ENCODE measurements around the gene LRP1B.

LRP1B gene

GRCh38 chr2:141767051-141767450, 363.8 kb downstream of the LRP1B start:
- no peak for DNase-seq (ENCODE audit: low spot score)

GRCh38 chr2:141766225-141766624, 364.6 kb downstream of the LRP1B start:
- DNase-seq (ENCODE audit: low spot score): no peak

- DNase-seq (ENCODE audit: low spot score): no peak
Measured at GRCh38 chr2:141748616-141749015, 382.2 kb downstream of the LRP1B start.

- DNase-seq (ENCODE audit: low spot score): no peak
Measured at GRCh38 chr2:141741652-141742051, 389.2 kb downstream of the LRP1B start.

GRCh38 chr2:141737492-141738255, 393.1 kb downstream of the LRP1B start:
- no peak for DNase-seq (ENCODE audit: low spot score)

GRCh38 chr2:141736466-141736865, 394.4 kb downstream of the LRP1B start:
- DNase-seq (ENCODE audit: low spot score): no peak

- DNase-seq (ENCODE audit: low spot score): no peak
Measured at GRCh38 chr2:141728886-141729285, 401.9 kb downstream of the LRP1B start.

GRCh38 chr2:141728142-141728541, 402.7 kb downstream of the LRP1B start:
- no peak for DNase-seq (ENCODE audit: low spot score)

- no peak for DNase-seq (ENCODE audit: low spot score)
Measured at GRCh38 chr2:141724426-141724825, 406.4 kb downstream of the LRP1B start.

- no peak for DNase-seq (ENCODE audit: low spot score)
Measured at GRCh38 chr2:141723814-141724213, 407.0 kb downstream of the LRP1B start.

- no peak for DNase-seq (ENCODE audit: low spot score)
Measured at GRCh38 chr2:141720476-141720875, 410.3 kb downstream of the LRP1B start.

- no peak for DNase-seq (ENCODE audit: low spot score)
Measured at GRCh38 chr2:141714496-141714895, 416.3 kb downstream of the LRP1B start.

GRCh38 chr2:141711627-141712026, 419.2 kb downstream of the LRP1B start:
- DNase-seq (ENCODE audit: low spot score): no peak

GRCh38 chr2:141710589-141711239, 420.1 kb downstream of the LRP1B start:
- DNase-seq (ENCODE audit: low spot score): no peak

GRCh38 chr2:141709756-141710155, 421.1 kb downstream of the LRP1B start:
- DNase-seq (ENCODE audit: low spot score): no peak

GRCh38 chr2:141707486-141707885, 423.3 kb downstream of the LRP1B start:
- no peak for DNase-seq (ENCODE audit: low spot score)

GRCh38 chr2:141704541-141704940, 426.3 kb downstream of the LRP1B start:
- DNase-seq (ENCODE audit: low spot score): no peak

GRCh38 chr2:141703501-141703900, 427.3 kb downstream of the LRP1B start:
- DNase-seq (ENCODE audit: low spot score): no peak

GRCh38 chr2:141701618-141702017, 429.2 kb downstream of the LRP1B start:
- no peak for DNase-seq (ENCODE audit: low spot score)

GRCh38 chr2:141699573-141699972, 431.2 kb downstream of the LRP1B start:
- DNase-seq (ENCODE audit: low spot score): no peak

- no peak for DNase-seq (ENCODE audit: low spot score)
Measured at GRCh38 chr2:141698500-141698899, 432.3 kb downstream of the LRP1B start.

GRCh38 chr2:141697035-141697434, 433.8 kb downstream of the LRP1B start:
- DNase-seq (ENCODE audit: low spot score): no peak

- no peak for DNase-seq (ENCODE audit: low spot score)
Measured at GRCh38 chr2:141694180-141694579, 436.6 kb downstream of the LRP1B start.

- no peak for DNase-seq (ENCODE audit: low spot score)
Measured at GRCh38 chr2:141692829-141693228, 438.0 kb downstream of the LRP1B start.

Measured in left forelimb (tissue), 1 donor.